Mucosa of rectum (tissue), 2 donors: ENCODE results near the gene BMAL2.

ENCODE experiments used
- H3K27ac ChIP-seq, 2 donors: one replicate each; pipeline ENCODE4 v1.7.0; 2013; ENCODE audit warnings: inconsistent platforms in 2 of 2, low read depth in 2 of 2, low read length in 2 of 2
- H3K27me3 ChIP-seq, 2 donors: one replicate each; pipeline ENCODE4 v1.7.0; 2013; ENCODE audit warnings: low read length in 2 of 2; ENCODE audit not compliant: control insufficient read depth in 2 of 2, insufficient read depth in 2 of 2
- H3K36me3 ChIP-seq, 2 donors: one replicate each; pipeline ENCODE4 v1.7.0; 2013; ENCODE audit warnings: low read length in 2 of 2; ENCODE audit not compliant: control insufficient read depth in 2 of 2, insufficient read depth in 2 of 2
- H3K4me1 ChIP-seq, 2 donors: one replicate each; pipeline ENCODE4 v1.7.0; 2013; ENCODE audit warnings: low read length in 2 of 2, mild to moderate bottlenecking in 1 of 2; ENCODE audit not compliant: control insufficient read depth in 2 of 2, insufficient read depth in 2 of 2
- H3K4me3 ChIP-seq, 2 donors: one replicate each; pipeline ENCODE4 v1.7.0; 2013; ENCODE audit warnings: low read length in 2 of 2
- H3K9ac ChIP-seq, 2 donors: one replicate each; pipeline ENCODE4 v1.7.0; 2013; ENCODE audit warnings: low read length in 2 of 2, low read depth in 1 of 2, mild to moderate bottlenecking in 1 of 2
- H3K9me3 ChIP-seq, 2 donors: one replicate each; pipeline ENCODE4 v1.7.0; 2013; ENCODE audit warnings: low read length in 2 of 2; ENCODE audit not compliant: control insufficient read depth in 2 of 2
- donor health status: healthy.
- donor health status: Normal muscosa, but diverticular disease.

Gene BMAL2

GRCh38 chr12:27332714-27333402 lies at the start of gene BMAL2:
BMAL2 (plus strand) TSS chr12:27332836; CDS start chr12:27333073, 237 bp downstream.
- peaks cover 8 to 11% of the 10 kb centered on the region in 2 donors for H3K27me3 ChIP-seq
- no peaks in the 10 kb centered on the region for H3K9me3 ChIP-seq
- peak within 1 kb of the TSS; percentile 65 to 77 for H3K4me3 ChIP-seq
- peak within 1 kb of the TSS; percentile 42 to 62 for H3K9ac ChIP-seq
- H3K4me1 ChIP-seq = peaks cover 7 to 13% of the 10 kb centered on the region in 2 donors
- no peaks in the 10 kb centered on the region for H3K36me3 ChIP-seq
- H3K27ac ChIP-seq = no peak within 1 kb of the TSS

GRCh38 chr12:27284021-27284420 lies 48.6 kb upstream of the BMAL2 start:
- H3K9ac ChIP-seq = no peak overlapping the region
- H3K4me1 ChIP-seq = peaks cover 6 to 19% of the 10 kb centered on the region in 2 donors
- no peaks in the 10 kb centered on the region for H3K9me3 ChIP-seq
- H3K36me3 ChIP-seq = no peaks in the 10 kb centered on the region
- no peak overlapping the region for H3K27ac ChIP-seq
- H3K4me3 ChIP-seq = no peak overlapping the region
- H3K27me3 ChIP-seq = no peaks in the 10 kb centered on the region

GRCh38 chr12:27284751-27285150 lies 47.9 kb upstream of the BMAL2 start:
- H3K27ac ChIP-seq = no peak overlapping the region

GRCh38 chr12:27285403-27285802 lies 47.2 kb upstream of the BMAL2 start:
- Histone ChIP-seq H3K4me1 (peaks cover 2 to 18% of the 10 kb centered on the region in 2 donors), H3K27me3 (no peaks in the 10 kb centered on the region), H3K9ac (no peak overlapping the region), H3K27ac (no peak overlapping the region), H3K9me3 (no peaks in the 10 kb centered on the region), H3K4me3 (no peak overlapping the region), H3K36me3 (no peaks in the 10 kb centered on the region)

More at GRCh38 chr12:27284751-27285150, 47.9 kb upstream of the BMAL2 start:
- Histone ChIP-seq H3K9ac (no peak overlapping the region), H3K27me3 (no peaks in the 10 kb centered on the region), H3K36me3 (no peaks in the 10 kb centered on the region), H3K4me3 (no peak overlapping the region), H3K9me3 (no peaks in the 10 kb centered on the region), H3K4me1 (peaks cover 6 to 16% of the 10 kb centered on the region in 2 donors)

GRCh38 chr12:27289414-27289813 lies 43.2 kb upstream of the BMAL2 start:
- Histone ChIP-seq H3K27me3 (no peaks in the 10 kb centered on the region), H3K9ac (no peak overlapping the region), H3K27ac (no peak overlapping the region), H3K4me3 (no peak overlapping the region), H3K4me1 (peaks cover 9 to 21% of the 10 kb centered on the region in 2 donors), H3K36me3 (no peaks in the 10 kb centered on the region), H3K9me3 (no peaks in the 10 kb centered on the region)

- Histone ChIP-seq H3K4me3 (no peak overlapping the region), H3K4me1 (peaks cover 9 to 18% of the 10 kb centered on the region in 2 donors), H3K36me3 (no peaks in the 10 kb centered on the region), H3K27me3 (no peaks in the 10 kb centered on the region), H3K9me3 (no peaks in the 10 kb centered on the region), H3K9ac (no peak overlapping the region), H3K27ac (no peak overlapping the region)
These were observed 42.0 kb upstream of the BMAL2 start for GRCh38 chr12:27290501-27291168.

- Histone ChIP-seq H3K9ac (no peak overlapping the region), H3K36me3 (no peaks in the 10 kb centered on the region), H3K27me3 (no peaks in the 10 kb centered on the region), H3K4me1 (peaks cover 9 to 18% of the 10 kb centered on the region in 2 donors), H3K27ac (no peak overlapping the region), H3K4me3 (no peak overlapping the region), H3K9me3 (no peaks in the 10 kb centered on the region)
These were observed 40.8 kb upstream of the BMAL2 start for GRCh38 chr12:27291862-27292261.

GRCh38 chr12:27292718-27293117 lies 39.9 kb upstream of the BMAL2 start:
- H3K4me3 ChIP-seq = no peak overlapping the region
- H3K27me3 ChIP-seq = no peaks in the 10 kb centered on the region
- peaks cover 9 to 18% of the 10 kb centered on the region in 2 donors for H3K4me1 ChIP-seq
- no peak overlapping the region for H3K9ac ChIP-seq
- peaks cover under 1 to 1% of the 10 kb centered on the region in 2 donors for H3K36me3 ChIP-seq
- no peaks in the 10 kb centered on the region for H3K9me3 ChIP-seq
- H3K27ac ChIP-seq = no peak overlapping the region

- Histone ChIP-seq H3K4me3 (no peak overlapping the region), H3K9me3 (no peaks in the 10 kb centered on the region), H3K9ac (no peak overlapping the region), H3K27ac (no peak overlapping the region), H3K4me1 (peaks cover 9 to 18% of the 10 kb centered on the region in 2 donors), H3K27me3 (no peaks in the 10 kb centered on the region), H3K36me3 (peaks cover 4 to 6% of the 10 kb centered on the region in 2 donors)
These were observed 39.2 kb upstream of the BMAL2 start for GRCh38 chr12:27293463-27293862.

- H3K4me1 ChIP-seq = peaks cover 0 to 3% of the 10 kb centered on the region in 2 donors
- no peaks in the 10 kb centered on the region for H3K9me3 ChIP-seq
- peaks cover 11 to 13% of the 10 kb centered on the region in 2 donors for H3K36me3 ChIP-seq
- H3K9ac ChIP-seq = no peak overlapping the region
- H3K27ac ChIP-seq = no peak overlapping the region
- H3K27me3 ChIP-seq = no peaks in the 10 kb centered on the region
- no peak overlapping the region for H3K4me3 ChIP-seq
These were observed 36.0 kb upstream of the BMAL2 start for GRCh38 chr12:27296674-27297073.
